ENCODE results near the gene AIF1L. TPM values are rescaled to one million over a fixed set of nuclear protein-coding genes. Genes with fewer than 3 reads are reported as not detected.

The AIF1L gene
- total RNA-seq, 2 experiments from 2014 or later, result 0.85 to 1.4 TPM

- ChIA-PET POLR2A (no interaction called here), CTCF (interaction anchor here (1.3 to 1.4 kb wide), 2 partner anchors 12 to 13 kb away, joined by 3 to 4 read pairs; no protein-coding TSS in a partner anchor)
- Mint-ChIP-seq H3K27me3 (no peaks in the 10 kb centered on the region), H3K27ac (no peak overlapping the region), H3K36me3 (peaks cover 35% of the 10 kb centered on the region), H3K4me3 (no peak overlapping the region), H3K4me1 (ENCODE audit: low read depth) (no peaks in the 10 kb centered on the region), H3K9me3 (no peaks in the 10 kb centered on the region)
- intact Hi-C loops (cut with micrococcal nuclease), result no loop called here
- no peak for DNase-seq
Observed at GRCh38 chr9:131165523-131165922, 69.2 kb downstream of the AIF1L start.

GRCh38 chr9:131167146-131167692 lies 70.9 kb downstream of the AIF1L start:
- H3K27me3 Mint-ChIP-seq, result no peaks in the 10 kb centered on the region
- H3K36me3 Mint-ChIP-seq, result peaks cover 37% of the 10 kb centered on the region
- H3K9me3 Mint-ChIP-seq, result peaks cover 4% of the 10 kb centered on the region
- ChIA-PET POLR2A (no interaction called here), CTCF (interaction anchor here (0.5 to 1.3 kb wide), 3 partner anchors 10 to 86 kb away, joined by 3 read pairs; no protein-coding TSS in a partner anchor)
- DNase-seq, result no peak
- no peak overlapping the region for H3K4me3 Mint-ChIP-seq
- no peak overlapping the region for H3K27ac Mint-ChIP-seq
- H3K4me1 Mint-ChIP-seq (ENCODE audit: low read depth), result no peaks in the 10 kb centered on the region
- intact Hi-C loops (cut with micrococcal nuclease), result no loop called here

GRCh38 chr9:131167936-131168335 lies 71.6 kb downstream of the AIF1L start:
- Mint-ChIP-seq H3K27ac (no peak overlapping the region), H3K36me3 (peaks cover 32% of the 10 kb centered on the region), H3K27me3 (no peaks in the 10 kb centered on the region), H3K4me3 (no peak overlapping the region), H3K9me3 (peaks cover 4% of the 10 kb centered on the region), H3K4me1 (ENCODE audit: low read depth) (no peaks in the 10 kb centered on the region)
- ChIA-PET CTCF (interaction anchor here (0.5 to 1.3 kb wide), 3 partner anchors 10 to 169 kb away, joined by 3 read pairs; no protein-coding TSS in a partner anchor), POLR2A (no interaction called here)
- intact Hi-C loops (cut with micrococcal nuclease), result no loop called here
- no peak for DNase-seq

- ChIA-PET POLR2A (no interaction called here), CTCF (interaction anchor here (0.9 to 1.5 kb wide), 2 partner anchors 8 to 9 kb away, joined by 4 to 5 read pairs; no protein-coding TSS in a partner anchor)
- Mint-ChIP-seq H3K36me3 (peaks cover 29% of the 10 kb centered on the region), H3K4me1 (ENCODE audit: low read depth) (no peaks in the 10 kb centered on the region), H3K27ac (no peak overlapping the region), H3K9me3 (peaks cover 4% of the 10 kb centered on the region), H3K27me3 (no peaks in the 10 kb centered on the region), H3K4me3 (no peak overlapping the region)
- DNase-seq, result no peak
- intact Hi-C loops (cut with micrococcal nuclease), result no loop called here
Observed at GRCh38 chr9:131169563-131170240, 73.4 kb downstream of the AIF1L start.

Other genes starting within 250 kb of the AIF1L start
- gene QRFP, start 199.7 kb upstream of the AIF1L start, total RNA-seq, result not detected
- gene FIBCD1, start 157.3 kb upstream of the AIF1L start, total RNA-seq, result not detected
- under 1 TPM; 0.12 to 0.34 TPM for gene LAMC3, start 87.4 kb upstream of the AIF1L start, total RNA-seq
- gene NUP214, start 29.1 kb downstream of the AIF1L start, total RNA-seq, result 10 to 100 TPM; 45.5 to 49.9 TPM
- 10 to 100 TPM; 34.0 to 36.2 TPM for gene FAM78A, start 180.0 kb downstream of the AIF1L start, total RNA-seq
- not detected for gene PLPP7, start 193.2 kb downstream of the AIF1L start, total RNA-seq